H9 (cell line): ENCODE data around the gene MICA. TPM values are rescaled to one million over a fixed set of nuclear protein-coding genes. Genes with fewer than 3 reads are reported as not detected.

Experiments
- DNase-seq: peaks from one replicate; pipeline ENCODE4 v3.0.0-alpha.2; 2017
- H2AFZ ChIP-seq: one replicate; pipeline ENCODE4 v1.6.1; 2013; ENCODE audit warnings: mild to moderate bottlenecking, low read length, control low read depth, moderate library complexity
- H2AK5ac ChIP-seq: 2 replicates; pipeline ENCODE4 v1.6.1; 2013; ENCODE audit warnings: low read length, control low read depth, mixed read lengths; ENCODE audit not compliant: insufficient read length
- H2BK120ac ChIP-seq: one replicate; pipeline ENCODE4 v1.6.1; 2013; ENCODE audit warnings: low read depth, mild to moderate bottlenecking, low read length, control low read depth, inconsistent platforms; ENCODE audit not compliant: poor library complexity, severe bottlenecking
- H2BK12ac ChIP-seq: 2 replicates; pipeline ENCODE4 v1.6.1; 2013; ENCODE audit warnings: low read length, control low read depth, mixed read lengths, low read depth; ENCODE audit not compliant: insufficient read length
- H2BK15ac ChIP-seq: 2 replicates; pipeline ENCODE4 v1.6.1; 2013; ENCODE audit warnings: low read depth, low read length, control low read depth
- H2BK20ac ChIP-seq: one replicate; pipeline ENCODE4 v1.6.1; 2013; ENCODE audit warnings: low read depth, mild to moderate bottlenecking, low read length, control low read depth, inconsistent platforms; ENCODE audit not compliant: poor library complexity, severe bottlenecking
- H2BK5ac ChIP-seq: 2 replicates; pipeline ENCODE4 v1.6.1; 2013; ENCODE audit warnings: low read length, control low read depth, mixed read lengths; ENCODE audit not compliant: insufficient read length
- H3K14ac ChIP-seq: 2 replicates; pipeline ENCODE4 v1.6.1; 2013; ENCODE audit warnings: low read length, control low read depth; ENCODE audit not compliant: insufficient read depth
- H3K18ac ChIP-seq: 2 replicates; pipeline ENCODE4 v1.6.1; 2013; ENCODE audit warnings: low read depth, mild to moderate bottlenecking, mixed read lengths, low read length, control low read depth; ENCODE audit not compliant: insufficient read length
- H3K23ac ChIP-seq: 2 replicates; pipeline ENCODE4 v1.6.1; 2013; ENCODE audit warnings: low read length, control low read depth, mixed read lengths, low read depth; ENCODE audit not compliant: insufficient read length
- H3K23me2 ChIP-seq: 2 replicates; pipeline ENCODE4 v1.6.1; 2013; ENCODE audit warnings: low read depth, mild to moderate bottlenecking, mixed read lengths, low read length, control low read depth; ENCODE audit not compliant: insufficient read length, poor library complexity, severe bottlenecking
- H3K27ac ChIP-seq: 2 replicates; pipeline ENCODE4 v1.5.1; 2013; ENCODE audit warnings: low read length, control low read depth, mixed read lengths, low read depth; ENCODE audit not compliant: insufficient read length
- H3K27me3 ChIP-seq: 2 replicates; pipeline ENCODE4 v1.6.1; 2013; ENCODE audit warnings: low read length, control low read depth, inconsistent platforms; ENCODE audit not compliant: insufficient read depth
- H3K4ac ChIP-seq: 2 replicates; pipeline ENCODE4 v1.6.1; 2013; ENCODE audit warnings: low read depth, mild to moderate bottlenecking, control low read depth, inconsistent platforms, low read length, moderate library complexity
- H3K4me1 ChIP-seq: 2 replicates; pipeline ENCODE4 v1.6.1; 2013; ENCODE audit warnings: low read length, control low read depth, inconsistent platforms; ENCODE audit not compliant: insufficient read depth
- H3K4me2 ChIP-seq: 2 replicates; pipeline ENCODE4 v1.6.1; 2013; ENCODE audit warnings: low read length, control low read depth, mixed read lengths; ENCODE audit not compliant: insufficient read length, insufficient read depth
- H3K56ac ChIP-seq: 2 replicates; pipeline ENCODE4 v1.6.1; 2013; ENCODE audit warnings: low read depth, mild to moderate bottlenecking, mixed read lengths, low read length, control low read depth; ENCODE audit not compliant: insufficient read length
- H3K79me1 ChIP-seq: 2 replicates; pipeline ENCODE4 v1.6.1; 2013; ENCODE audit warnings: low read depth, mild to moderate bottlenecking, moderate library complexity, low read length, control low read depth, inconsistent platforms; ENCODE audit not compliant: insufficient read depth, poor library complexity, severe bottlenecking
- H3K79me2 ChIP-seq: 2 replicates; pipeline ENCODE4 v1.6.1; 2013; ENCODE audit warnings: low read length, control low read depth, inconsistent platforms; ENCODE audit not compliant: insufficient read depth
- H3K9ac ChIP-seq: 2 replicates; pipeline ENCODE4 v1.6.1; 2013; ENCODE audit warnings: low read length, control low read depth, mixed read lengths; ENCODE audit not compliant: insufficient read length; ENCODE audit errors: extremely low read depth
- H3K9me3 ChIP-seq: one replicate; pipeline ENCODE4 v1.6.1; 2013; ENCODE audit warnings: low read depth, low read length, inconsistent platforms; ENCODE audit not compliant: control insufficient read depth
- H3T11ph ChIP-seq: one replicate; pipeline ENCODE4 v1.6.1; 2013; ENCODE audit warnings: mild to moderate bottlenecking, low read length, control low read depth, inconsistent platforms
- H4K20me1 ChIP-seq: one replicate; pipeline ENCODE4 v1.6.1; 2013; ENCODE audit not compliant: control insufficient read depth, insufficient read length, insufficient read depth
- H4K5ac ChIP-seq: 2 replicates; pipeline ENCODE4 v1.6.1; 2013; ENCODE audit warnings: low read depth, mild to moderate bottlenecking, mixed read lengths, low read length, control low read depth; ENCODE audit not compliant: insufficient read length
- H4K8ac ChIP-seq: replicated peaks from 2 replicates; pipeline ENCODE4 v1.6.1; 2013; ENCODE audit warnings: low read length, control low read depth, mixed read lengths, low read depth; ENCODE audit not compliant: insufficient read length
- H4K91ac ChIP-seq: 2 replicates; pipeline ENCODE4 v1.6.1; 2013; ENCODE audit warnings: low read depth, mild to moderate bottlenecking, moderate library complexity, mixed read lengths, low read length, control low read depth; ENCODE audit not compliant: insufficient read length
- H3K27ac Mint-ChIP-seq, 3 experiments: 2 replicates in 2 of 3; 3 replicates in 1 of 3; pipeline ENCODE4 v1.8.0; 2020 to 2021; ENCODE audit warnings: mixed read lengths in 3 of 3, mild to moderate bottlenecking in 1 of 3, moderate library complexity in 1 of 3
- H3K27me3 Mint-ChIP-seq: 2 replicates; pipeline ENCODE4 v1.8.0; 2021; ENCODE audit warnings: low read depth, mild to moderate bottlenecking, moderate library complexity, mixed read lengths
- H3K36me3 Mint-ChIP-seq, 3 experiments: 2 replicates in 2 of 3; 3 replicates in 1 of 3; pipeline ENCODE4 v1.8.0; 2020 to 2021; ENCODE audit warnings: low read depth in 3 of 3, mixed read lengths in 3 of 3; ENCODE audit not compliant: insufficient read depth in 1 of 3
- H3K4me1 Mint-ChIP-seq, 2 experiments: 2 replicates each; pipeline ENCODE4 v1.8.0; 2020; ENCODE audit warnings: mixed read lengths in 2 of 2
- H3K4me3 Mint-ChIP-seq, 2 experiments: 2 replicates in 1 of 2; 3 replicates in 1 of 2; pipeline ENCODE4 v1.8.0; 2020 to 2021; ENCODE audit warnings: mild to moderate bottlenecking in 2 of 2, mixed read lengths in 2 of 2, moderate library complexity in 1 of 2
- H3K9me3 Mint-ChIP-seq, 2 experiments: 2 replicates in 1 of 2; 3 replicates in 1 of 2; pipeline ENCODE4 v1.8.0; 2020; ENCODE audit warnings: mild to moderate bottlenecking in 2 of 2, mixed read lengths in 2 of 2, moderate library complexity in 1 of 2
- WGBS: extraction: QIAGEN DNeasy Blood & Tissue Kit; methylation state at CpG from one replicate; pipeline ENCODE4 v1.1.7; 2013; ENCODE audit warnings: missing lambda C conversion rate, low lambda C conversion rate, mixed read lengths; ENCODE audit not compliant: insufficient read length; ENCODE audit errors: extremely low coverage; 5-methylcytosine and 5-hydroxymethylcytosine counted together
- total RNA-seq: library from RNA; stranded (reverse); gene quantifications from 2 replicates; pipeline ENCODE4 v1.2.1, GENCODE V29; 2021
- TF ChIP-seq, protein P1 (sequence below): fragments of 200-600 bp; sonication (generic); conservative IDR thresholded peaks from 3 replicates; pipeline ENCODE4 v1.8.0; 2021; ENCODE audit warnings: antibody characterized with exemption, mild to moderate bottlenecking

MICA gene
- total RNA-seq, 1 experiment from 2014 or later = 8.5 TPM

DNA sequence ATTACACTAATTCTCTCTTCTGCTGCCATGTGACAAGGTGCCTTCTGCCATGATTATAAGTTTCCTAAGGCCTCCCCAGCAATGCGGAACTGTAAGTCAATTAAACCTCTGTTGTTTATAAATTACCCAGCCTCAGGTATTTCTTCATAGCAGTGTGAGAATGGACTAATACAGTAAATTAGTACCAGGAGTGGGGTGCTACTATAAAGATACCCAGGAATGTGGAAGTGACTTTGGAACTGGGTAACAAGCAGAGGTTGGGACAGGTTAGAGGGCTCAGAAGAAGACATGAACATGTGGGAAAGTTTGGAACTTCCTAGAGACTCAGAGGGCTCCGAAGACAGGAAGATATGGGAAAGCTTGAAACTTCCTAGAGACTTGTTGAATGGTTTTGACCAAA, 34.8 kb downstream of the MICA start:
- Histone ChIP-seq H3K79me1 (no peaks in the 10 kb centered on the region), H2BK5ac (no peak overlapping the region), H2AK5ac (no peak overlapping the region), H3K79me2 (no peaks in the 10 kb centered on the region), H3K27ac (no peak overlapping the region), H3K4me1 (no peaks in the 10 kb centered on the region), H2BK20ac (no peak overlapping the region), H2AFZ (no peak overlapping the region), H3K4me2 (no peak overlapping the region), H2BK120ac (no peak overlapping the region), H3K9me3 (peaks cover 18% of the 10 kb centered on the region), H3T11ph (no peak overlapping the region), H3K18ac (no peak overlapping the region), H2BK15ac (no peak overlapping the region), H4K5ac (no peak overlapping the region), H3K23ac (no peak overlapping the region), H3K27me3 (no peaks in the 10 kb centered on the region; the same call in 1 of the 2 replicates), H4K8ac (no peak overlapping the region), H3K23me2 (no peaks in the 10 kb centered on the region), H3K9ac (no peak overlapping the region), H2BK12ac (no peak overlapping the region), H4K91ac (no peak overlapping the region), H3K4ac (no peak overlapping the region), H4K20me1 (no peaks in the 10 kb centered on the region), H3K56ac (no peak overlapping the region), H3K14ac (no peak overlapping the region)
- no peak for DNase-seq
- Mint-ChIP-seq H3K9me3 (peaks cover 30 to 31% of the 10 kb centered on the region in 2 experiments), H3K27ac (no peak overlapping the region), H3K4me1 (peaks cover 11 to 17% of the 10 kb centered on the region in 2 experiments), H3K36me3 (peaks cover 11 to 18% (median 17%) of the 10 kb centered on the region in 3 experiments), H3K27me3 (peaks cover 54% of the 10 kb centered on the region), H3K4me3 (no peak overlapping the region)
- WGBS = no CpG with 5 or more reads among the region's 2 CpGs
- TF ChIP-seq, protein P1, sequence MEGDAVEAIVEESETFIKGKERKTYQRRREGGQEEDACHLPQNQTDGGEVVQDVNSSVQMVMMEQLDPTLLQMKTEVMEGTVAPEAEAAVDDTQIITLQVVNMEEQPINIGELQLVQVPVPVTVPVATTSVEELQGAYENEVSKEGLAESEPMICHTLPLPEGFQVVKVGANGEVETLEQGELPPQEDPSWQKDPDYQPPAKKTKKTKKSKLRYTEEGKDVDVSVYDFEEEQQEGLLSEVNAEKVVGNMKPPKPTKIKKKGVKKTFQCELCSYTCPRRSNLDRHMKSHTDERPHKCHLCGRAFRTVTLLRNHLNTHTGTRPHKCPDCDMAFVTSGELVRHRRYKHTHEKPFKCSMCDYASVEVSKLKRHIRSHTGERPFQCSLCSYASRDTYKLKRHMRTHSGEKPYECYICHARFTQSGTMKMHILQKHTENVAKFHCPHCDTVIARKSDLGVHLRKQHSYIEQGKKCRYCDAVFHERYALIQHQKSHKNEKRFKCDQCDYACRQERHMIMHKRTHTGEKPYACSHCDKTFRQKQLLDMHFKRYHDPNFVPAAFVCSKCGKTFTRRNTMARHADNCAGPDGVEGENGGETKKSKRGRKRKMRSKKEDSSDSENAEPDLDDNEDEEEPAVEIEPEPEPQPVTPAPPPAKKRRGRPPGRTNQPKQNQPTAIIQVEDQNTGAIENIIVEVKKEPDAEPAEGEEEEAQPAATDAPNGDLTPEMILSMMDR = no peak
